ENCODE data around the gene GFPT2.
"Not testable (repeated sequence)": the region's sequence is repeated elsewhere in the genome, so short reads cannot be mapped to it uniquely, and the experiment has no call there.

- TF ChIP-seq, protein P1, sequence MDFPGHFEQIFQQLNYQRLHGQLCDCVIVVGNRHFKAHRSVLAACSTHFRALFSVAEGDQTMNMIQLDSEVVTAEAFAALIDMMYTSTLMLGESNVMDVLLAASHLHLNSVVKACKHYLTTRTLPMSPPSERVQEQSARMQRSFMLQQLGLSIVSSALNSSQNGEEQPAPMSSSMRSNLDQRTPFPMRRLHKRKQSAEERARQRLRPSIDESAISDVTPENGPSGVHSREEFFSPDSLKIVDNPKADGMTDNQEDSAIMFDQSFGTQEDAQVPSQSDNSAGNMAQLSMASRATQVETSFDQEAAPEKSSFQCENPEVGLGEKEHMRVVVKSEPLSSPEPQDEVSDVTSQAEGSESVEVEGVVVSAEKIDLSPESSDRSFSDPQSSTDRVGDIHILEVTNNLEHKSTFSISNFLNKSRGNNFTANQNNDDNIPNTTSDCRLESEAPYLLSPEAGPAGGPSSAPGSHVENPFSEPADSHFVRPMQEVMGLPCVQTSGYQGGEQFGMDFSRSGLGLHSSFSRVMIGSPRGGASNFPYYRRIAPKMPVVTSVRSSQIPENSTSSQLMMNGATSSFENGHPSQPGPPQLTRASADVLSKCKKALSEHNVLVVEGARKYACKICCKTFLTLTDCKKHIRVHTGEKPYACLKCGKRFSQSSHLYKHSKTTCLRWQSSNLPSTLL (IDR thresholded peaks at IDR 0.05): not testable (repeated sequence)
- TF ChIP-seq JUNB (CRISPR knock-in tag; conservative IDR thresholded peaks at IDR 0.05); SIN3B (IDR thresholded peaks at IDR 0.05; ENCODE audit: low read depth); SMARCC2 (IDR thresholded peaks at IDR 0.05; ENCODE audit: low read depth); ZNF830 (CRISPR knock-in tag; IDR thresholded peaks at IDR 0.05); MAX (CRISPR knock-in tag; IDR thresholded peaks at IDR 0.05): not testable (repeated sequence)
Observed at GRCh38 chr5:180299014-180299413, 54.1 kb downstream of the GFPT2 start.

All from K562 (cell line).